ENCODE measurements around the gene IFNGR2. TPM values are rescaled to one million over a fixed set of nuclear protein-coding genes. Genes with fewer than 3 reads are reported as not detected.

IFNGR2 gene
- total and polyA plus RNA-seq, 2 donors from 2014 or later, result 57.6 to 68.3 TPM

GRCh38 chr21:33424214-33424613 is 21.0 kb downstream of the IFNGR2 start:
- no peaks in the 10 kb centered on the region for H3K27me3 ChIP-seq (ENCODE audit: control insufficient read depth, insufficient read depth, low read length)
- no peak for DNase-seq
- intact Hi-C loops (cut with DNase I), result no loop called here
- no peak overlapping the region for H3K27ac ChIP-seq (ENCODE audit: low read depth in 2 of 2, low read length in 2 of 2)
- no peak overlapping the region for H3K4me3 ChIP-seq (ENCODE audit: low read length in 3 of 3)
- H3K9me3 ChIP-seq (ENCODE audit: control insufficient read depth in 2 of 3, insufficient read depth in 1 of 3, low read length in 3 of 3), result no peaks in the 10 kb centered on the region
- peaks cover 0 to 7% (median 0%) of the 10 kb centered on the region in 3 donors for H3K4me1 ChIP-seq (ENCODE audit: control insufficient read depth in 2 of 3, insufficient read depth in 2 of 3, low read depth in 1 of 3, low read length in 3 of 3)
- TF ChIP-seq, protein P1, sequence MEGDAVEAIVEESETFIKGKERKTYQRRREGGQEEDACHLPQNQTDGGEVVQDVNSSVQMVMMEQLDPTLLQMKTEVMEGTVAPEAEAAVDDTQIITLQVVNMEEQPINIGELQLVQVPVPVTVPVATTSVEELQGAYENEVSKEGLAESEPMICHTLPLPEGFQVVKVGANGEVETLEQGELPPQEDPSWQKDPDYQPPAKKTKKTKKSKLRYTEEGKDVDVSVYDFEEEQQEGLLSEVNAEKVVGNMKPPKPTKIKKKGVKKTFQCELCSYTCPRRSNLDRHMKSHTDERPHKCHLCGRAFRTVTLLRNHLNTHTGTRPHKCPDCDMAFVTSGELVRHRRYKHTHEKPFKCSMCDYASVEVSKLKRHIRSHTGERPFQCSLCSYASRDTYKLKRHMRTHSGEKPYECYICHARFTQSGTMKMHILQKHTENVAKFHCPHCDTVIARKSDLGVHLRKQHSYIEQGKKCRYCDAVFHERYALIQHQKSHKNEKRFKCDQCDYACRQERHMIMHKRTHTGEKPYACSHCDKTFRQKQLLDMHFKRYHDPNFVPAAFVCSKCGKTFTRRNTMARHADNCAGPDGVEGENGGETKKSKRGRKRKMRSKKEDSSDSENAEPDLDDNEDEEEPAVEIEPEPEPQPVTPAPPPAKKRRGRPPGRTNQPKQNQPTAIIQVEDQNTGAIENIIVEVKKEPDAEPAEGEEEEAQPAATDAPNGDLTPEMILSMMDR (IDR thresholded peaks at IDR 0.05; ENCODE audit: borderline replicate concordance, extremely low read depth, insufficient read depth), result no peak
- FAIRE-seq, result no peak
- H3K36me3 ChIP-seq (ENCODE audit: control insufficient read depth in 2 of 3, insufficient read depth in 3 of 3, low read length in 3 of 3), result peaks cover 7 to 41% (median 28%) of the 10 kb centered on the region in 3 donors
- H3K9ac ChIP-seq (ENCODE audit: low read length in 3 of 3), result no peak overlapping the region

DNA sequence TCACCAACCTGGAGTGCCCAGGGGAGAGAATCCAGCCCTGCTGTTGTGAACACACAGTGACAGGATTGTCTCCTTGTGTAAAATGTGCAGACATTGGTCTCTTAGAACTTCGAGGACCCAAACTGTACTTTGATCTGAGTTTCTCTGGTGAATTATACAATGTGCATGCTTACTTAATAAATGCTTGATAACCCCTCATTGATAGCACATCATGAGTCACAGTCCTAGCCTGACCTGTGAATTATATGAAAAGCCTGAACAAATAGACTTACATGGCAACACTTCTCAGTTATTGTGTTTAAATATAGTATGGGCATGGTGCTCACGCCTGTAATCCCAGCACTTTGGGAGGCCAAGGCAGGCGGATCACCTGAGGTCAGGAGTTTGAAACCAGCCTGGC is 22.6 kb downstream of the IFNGR2 start:
- DNase-seq (no peak), FAIRE-seq (no peak)
- no peak overlapping the region for H3K9ac ChIP-seq (ENCODE audit: low read length in 3 of 3)
- H3K36me3 ChIP-seq (ENCODE audit: control insufficient read depth in 2 of 3, insufficient read depth in 3 of 3, low read length in 3 of 3), result peaks cover 7 to 43% (median 32%) of the 10 kb centered on the region in 3 donors
- no peak overlapping the region for H3K4me3 ChIP-seq (ENCODE audit: low read length in 3 of 3)
- H3K4me1 ChIP-seq (ENCODE audit: control insufficient read depth in 2 of 3, insufficient read depth in 2 of 3, low read depth in 1 of 3, low read length in 3 of 3), result peaks cover 0 to 3% (median 0%) of the 10 kb centered on the region in 3 donors
- no peaks in the 10 kb centered on the region for H3K9me3 ChIP-seq (ENCODE audit: control insufficient read depth in 2 of 3, insufficient read depth in 1 of 3, low read length in 3 of 3)
- H3K27ac ChIP-seq (ENCODE audit: low read depth in 2 of 2, low read length in 2 of 2), result no peak overlapping the region
- intact Hi-C loops (cut with DNase I), result no loop called here
- TF ChIP-seq, protein P1 (IDR thresholded peaks at IDR 0.05; ENCODE audit: borderline replicate concordance, extremely low read depth, insufficient read depth), result no peak
- no peaks in the 10 kb centered on the region for H3K27me3 ChIP-seq (ENCODE audit: control insufficient read depth, insufficient read depth, low read length)

- no peak for DNase-seq
- intact Hi-C loops (cut with DNase I), result no loop called here
These were observed 23.8 kb downstream of the IFNGR2 start for GRCh38 chr21:33427051-33427450.

More at GRCh38 chr21:33427051-33427450, 23.8 kb downstream of the IFNGR2 start:
- H3K27me3 ChIP-seq (ENCODE audit: control insufficient read depth, insufficient read depth, low read length), result no peaks in the 10 kb centered on the region
- H3K36me3 ChIP-seq (ENCODE audit: control insufficient read depth in 2 of 3, insufficient read depth in 3 of 3, low read length in 3 of 3), result peaks cover 7 to 41% (median 24%) of the 10 kb centered on the region in 3 donors
- TF ChIP-seq, protein P1 (IDR thresholded peaks at IDR 0.05; ENCODE audit: borderline replicate concordance, extremely low read depth, insufficient read depth), result no peak
- H3K27ac ChIP-seq (ENCODE audit: low read depth in 2 of 2, low read length in 2 of 2), result no peak overlapping the region
- H3K4me3 ChIP-seq (ENCODE audit: low read length in 3 of 3), result no peak overlapping the region
- H3K9me3 ChIP-seq (ENCODE audit: control insufficient read depth in 2 of 3, insufficient read depth in 1 of 3, low read length in 3 of 3), result no peaks in the 10 kb centered on the region
- no peak for FAIRE-seq
- H3K9ac ChIP-seq (ENCODE audit: low read length in 3 of 3), result no peak overlapping the region
- peaks cover 0 to 3% (median 0%) of the 10 kb centered on the region in 3 donors for H3K4me1 ChIP-seq (ENCODE audit: control insufficient read depth in 2 of 3, insufficient read depth in 2 of 3, low read depth in 1 of 3, low read length in 3 of 3)

Measured in kidney (tissue), 14 donors.